NT2/D1 (cell line): ENCODE data around the gene HEXIM1.

Source experiments
- DNase-seq: peaks from one replicate; pipeline ENCODE4 v3.0.0-alpha.2; 2011; ENCODE audit warnings: low read depth, low spot score
- H3K27me3 ChIP-seq: 2 replicates; pipeline ENCODE4 v1.6.0; 2011; ENCODE audit warnings: mild to moderate bottlenecking; ENCODE audit not compliant: insufficient read length, insufficient read depth
- H3K36me3 ChIP-seq: 2 replicates; pipeline ENCODE4 v1.6.1; 2011; ENCODE audit warnings: mild to moderate bottlenecking, low read length, mixed read lengths; ENCODE audit not compliant: insufficient read depth, insufficient read length
- H3K4me1 ChIP-seq: 2 replicates; pipeline ENCODE4 v1.5.1; 2011; ENCODE audit not compliant: insufficient read depth, insufficient read length
- H3K4me3 ChIP-seq: 2 replicates; pipeline ENCODE4 v1.5.1; 2011; ENCODE audit warnings: low read depth; ENCODE audit not compliant: insufficient read length
- H3K9ac ChIP-seq: 2 replicates; pipeline ENCODE4 v1.6.0; 2011; ENCODE audit warnings: low read depth; ENCODE audit not compliant: insufficient read length
- H3K9me3 ChIP-seq: 2 replicates; pipeline ENCODE4 v1.5.1; 2011; ENCODE audit warnings: mild to moderate bottlenecking, low read length; ENCODE audit not compliant: insufficient read depth
- SUZ12 ChIP-seq: IDR thresholded peaks from 2 replicates; pipeline ENCODE4 v1.6.1; 2011; ENCODE audit not compliant: insufficient read length, insufficient read depth; ENCODE audit errors: extremely low read depth
- YY1 ChIP-seq: IDR thresholded peaks from 2 replicates; pipeline ENCODE4 v1.6.1; 2011; ENCODE audit not compliant: insufficient read length, insufficient read depth
- ZNF274 ChIP-seq: IDR thresholded peaks from 2 replicates; pipeline ENCODE4 v1.6.1; 2011; ENCODE audit warnings: mild to moderate bottlenecking, low read depth, low read length

The HEXIM1 gene

DNA sequence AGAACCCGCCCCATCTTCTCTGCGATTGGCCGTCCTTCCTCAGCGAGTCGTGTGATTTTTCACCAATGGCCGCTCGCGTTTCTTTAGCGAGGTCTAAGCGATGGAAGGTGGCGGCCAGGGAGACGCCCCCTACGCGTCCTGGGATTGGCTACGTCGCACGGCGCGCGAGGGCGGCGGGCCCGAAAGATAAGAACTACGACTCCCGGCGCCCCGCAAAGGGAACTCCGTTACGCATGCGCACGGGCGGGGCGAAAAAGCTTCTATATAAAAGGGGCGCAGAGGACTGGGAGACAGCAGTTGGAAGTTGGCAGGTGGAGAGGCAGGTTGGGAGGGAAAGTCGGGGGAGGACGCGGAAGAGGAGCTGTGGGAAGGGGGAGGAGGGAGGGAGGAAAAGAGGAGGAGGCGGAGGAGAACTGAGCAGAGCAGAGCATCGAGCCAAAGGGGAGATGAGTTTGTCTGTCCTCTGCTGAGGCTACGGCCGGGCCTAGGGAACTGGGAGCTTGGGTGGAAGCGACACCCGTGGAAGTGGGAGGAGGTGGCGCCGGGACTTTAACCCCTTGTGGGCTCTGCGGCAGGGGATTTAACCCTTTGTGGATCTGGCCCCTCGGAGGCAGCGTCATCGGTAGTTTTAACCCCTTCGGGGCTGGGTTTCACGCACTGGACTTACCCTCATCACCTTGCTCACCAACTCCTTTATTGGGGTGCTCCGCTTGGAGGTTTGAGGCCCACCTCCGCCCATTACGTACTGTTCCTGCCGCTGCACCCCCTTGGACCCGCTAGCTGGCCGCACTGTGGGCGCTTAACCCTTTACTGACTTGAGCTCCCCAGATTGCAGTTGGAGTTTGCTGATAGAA is at the start of gene HEXIM1:
Gene HEXIM1 (plus strand): TSS at position 293 of the 854 bp plus-strand sequence. CDS start 716 bp downstream, outside the sequence.
- Histone ChIP-seq H3K36me3 (peaks cover 11% of the 10 kb centered on the region), H3K4me3 (peak within 1 kb of the TSS; percentile 98), H3K9ac (peak within 1 kb of the TSS; percentile 97), H3K27me3 (no peaks in the 10 kb centered on the region), H3K9me3 (no peaks in the 10 kb centered on the region), H3K4me1 (peaks cover 8% of the 10 kb centered on the region)
- no peak for TF ChIP-seq ZNF274
- TF ChIP-seq SUZ12, result no peak
- no peak for TF ChIP-seq YY1
- DNase-seq, result peak; percentile 97

DNA sequence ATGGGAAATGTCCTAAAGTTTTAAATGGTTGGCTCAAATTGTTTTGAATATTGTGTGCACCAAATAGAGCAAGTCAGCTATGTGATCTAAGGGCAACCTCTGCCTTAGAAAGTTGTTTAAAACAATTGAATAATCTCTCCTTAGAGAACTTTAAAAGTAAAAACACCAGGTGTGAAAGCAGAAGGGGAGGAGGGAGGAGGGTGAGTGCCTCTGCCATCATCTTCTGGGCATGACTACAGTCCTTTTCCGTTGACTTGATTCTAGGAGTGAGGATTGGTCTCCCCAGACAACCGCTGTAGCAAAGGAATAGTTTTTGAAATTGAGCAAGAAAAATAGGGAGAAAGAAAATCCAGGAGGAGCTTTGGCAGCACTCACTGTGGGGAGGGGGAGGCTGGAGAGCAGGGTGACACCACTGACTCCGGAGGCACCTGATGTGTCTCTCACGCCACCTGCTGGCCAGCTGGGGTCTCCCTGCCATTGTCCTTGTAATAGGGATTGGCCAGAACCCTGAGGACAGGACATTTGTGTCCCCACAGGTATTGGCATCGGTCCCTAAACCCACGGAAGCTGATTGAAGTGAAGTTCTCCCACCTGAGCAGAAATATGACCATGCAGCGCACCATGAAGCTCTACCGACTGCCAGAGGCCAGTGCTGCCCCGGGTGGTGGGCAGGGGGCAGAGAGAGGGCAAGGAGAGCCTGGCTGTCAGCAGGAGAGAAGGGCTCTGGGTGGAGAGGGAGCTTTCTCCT is 49.2 kb upstream of the HEXIM1 start:
- Histone ChIP-seq H3K36me3 (peaks cover 78% of the 10 kb centered on the region), H3K27me3 (no peaks in the 10 kb centered on the region), H3K4me3 (no peak overlapping the region), H3K9me3 (no peaks in the 10 kb centered on the region), H3K9ac (no peak overlapping the region), H3K4me1 (peaks cover 3% of the 10 kb centered on the region)
- TF ChIP-seq ZNF274 (no peak), YY1 (no peak)
- peak; percentile 71 for DNase-seq

- H3K9ac ChIP-seq, result peak overlapping the region; percentile 23
- H3K36me3 ChIP-seq, result peaks cover 84% of the 10 kb centered on the region
- no peak overlapping the region for H3K4me3 ChIP-seq
- H3K27me3 ChIP-seq, result no peaks in the 10 kb centered on the region
- H3K9me3 ChIP-seq, result no peaks in the 10 kb centered on the region
- peaks cover 3% of the 10 kb centered on the region for H3K4me1 ChIP-seq
- DNase-seq, result no peak
- TF ChIP-seq SUZ12, result no peak
- no peak for TF ChIP-seq YY1
Observed at GRCh38 chr17:45101546-45101882, 46.8 kb upstream of the HEXIM1 start.

GRCh38 chr17:45101883-45102811 is 46.1 kb upstream of the HEXIM1 start:
- H3K36me3 ChIP-seq, result peaks cover 84% of the 10 kb centered on the region
- no peaks in the 10 kb centered on the region for H3K27me3 ChIP-seq
- no peak overlapping the region for H3K4me3 ChIP-seq
- no peaks in the 10 kb centered on the region for H3K9me3 ChIP-seq
- no peak for TF ChIP-seq SUZ12
- TF ChIP-seq ZNF274, result no peak
- no peak for TF ChIP-seq YY1
- H3K9ac ChIP-seq, result peak overlapping the region; percentile 23
- peaks cover 3% of the 10 kb centered on the region for H3K4me1 ChIP-seq
- DNase-seq, result no peak

DNA sequence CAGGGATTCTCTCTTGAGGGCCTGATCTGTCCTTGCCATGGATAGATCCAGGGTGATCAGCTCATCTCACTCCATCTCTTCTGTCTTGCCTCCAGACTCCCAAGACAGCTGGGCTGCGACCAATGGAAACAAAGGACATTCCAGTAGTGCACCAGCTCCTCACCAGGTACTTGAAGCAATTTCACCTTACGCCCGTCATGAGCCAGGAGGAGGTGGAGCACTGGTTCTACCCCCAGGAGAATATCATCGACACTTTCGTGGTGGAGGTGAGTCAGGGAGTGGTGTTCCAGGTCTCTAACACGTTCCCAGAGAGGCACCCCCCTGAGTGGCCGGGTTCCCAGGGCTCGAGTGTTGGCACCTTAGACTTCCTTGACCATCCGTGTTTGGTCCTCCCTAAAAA is 45.4 kb upstream of the HEXIM1 start:
- Histone ChIP-seq H3K9ac (no peak overlapping the region), H3K27me3 (no peaks in the 10 kb centered on the region), H3K36me3 (peaks cover 84% of the 10 kb centered on the region), H3K4me3 (no peak overlapping the region), H3K4me1 (peaks cover 3% of the 10 kb centered on the region), H3K9me3 (no peaks in the 10 kb centered on the region)
- no peak for DNase-seq
- no peak for TF ChIP-seq SUZ12
- TF ChIP-seq ZNF274, result no peak
- no peak for TF ChIP-seq YY1

- no peak for TF ChIP-seq ZNF274
- TF ChIP-seq SUZ12, result no peak
- TF ChIP-seq YY1, result no peak
- Histone ChIP-seq H3K9ac (no peak overlapping the region), H3K9me3 (no peaks in the 10 kb centered on the region), H3K4me3 (no peak overlapping the region), H3K36me3 (peaks cover 84% of the 10 kb centered on the region), H3K27me3 (no peaks in the 10 kb centered on the region), H3K4me1 (peaks cover 3% of the 10 kb centered on the region)
- no peak for DNase-seq
Observed at GRCh38 chr17:45103269-45103795, 44.9 kb upstream of the HEXIM1 start.
